Large intestine (tissue), 3 donors: ENCODE results near the gene PREPL. TPM values are rescaled to one million over a fixed set of nuclear protein-coding genes. Genes with fewer than 3 reads are reported as not detected.
A peak's percentile ranks its signal among the peaks of the same experiment; 100 is the strongest.

Experiments
- DNase-seq, 2 donors: peaks; one replicate each; pipeline versions ENCODE4 v3.0.0 to v3.0.0-alpha.2; 2013
- H3K27ac ChIP-seq: one replicate; pipeline ENCODE4 v1.5.1; 2013; ENCODE audit warnings: low read length
- H3K27me3 ChIP-seq: 2 replicates; pipeline ENCODE4 v1.6.1; 2013; ENCODE audit warnings: low read length; ENCODE audit not compliant: control insufficient read depth, insufficient read depth
- H3K36me3 ChIP-seq: 2 replicates; pipeline ENCODE4 v1.6.1; 2013; ENCODE audit warnings: low read length; ENCODE audit not compliant: control insufficient read depth, insufficient read depth
- H3K4me1 ChIP-seq: one replicate; pipeline ENCODE4 v1.6.1; 2013; ENCODE audit warnings: low read length; ENCODE audit not compliant: control insufficient read depth, insufficient read depth
- H3K4me3 ChIP-seq: one replicate; pipeline ENCODE4 v1.5.1; 2013; ENCODE audit warnings: low read length
- H3K9me3 ChIP-seq: one replicate; pipeline ENCODE4 v1.6.1; 2013; ENCODE audit warnings: mild to moderate bottlenecking, low read depth, low read length, moderate library complexity; ENCODE audit not compliant: control insufficient read depth
- WGBS: methylation state at CpG from one replicate; pipeline ENCODE4 v1.1.5; 2013; ENCODE audit warnings: low lambda C conversion rate; ENCODE audit not compliant: insufficient coverage; 5-methylcytosine and 5-hydroxymethylcytosine counted together
- polyA plus RNA-seq: library from polyadenylated mRNA; unstranded; fragments of 120-200 nt; gene quantifications from one replicate; pipeline ENCODE4 v1.2.1, GENCODE V29; 2013

PREPL gene
- polyA plus RNA-seq, 1 donor: 58.0 TPM

GRCh38 chr2:44351088-44351487 lies 10.2 kb downstream of the PREPL start:
- DNase-seq: no peak
- 83% methylated on average over 1 of the region's 4 CpGs for WGBS
- no peaks in the 10 kb centered on the region for H3K36me3 ChIP-seq
- no peaks in the 10 kb centered on the region for H3K9me3 ChIP-seq
- H3K27me3 ChIP-seq: no peaks in the 10 kb centered on the region
- H3K4me1 ChIP-seq: no peaks in the 10 kb centered on the region
- no peak overlapping the region for H3K4me3 ChIP-seq
- H3K27ac ChIP-seq: no peak overlapping the region

GRCh38 chr2:44349506-44349905 lies 11.8 kb downstream of the PREPL start:
- Histone ChIP-seq H3K27me3 (no peaks in the 10 kb centered on the region), H3K4me1 (no peaks in the 10 kb centered on the region), H3K27ac (no peak overlapping the region), H3K4me3 (no peak overlapping the region), H3K36me3 (no peaks in the 10 kb centered on the region), H3K9me3 (no peaks in the 10 kb centered on the region)
- no peak for DNase-seq
- 90% methylated on average over 2 of the region's 10 CpGs for WGBS

GRCh38 chr2:44348400-44348799 lies 12.9 kb downstream of the PREPL start:
- H3K27ac ChIP-seq: no peak overlapping the region
- no peaks in the 10 kb centered on the region for H3K27me3 ChIP-seq
- peaks cover 4% of the 10 kb centered on the region for H3K36me3 ChIP-seq
- WGBS: 80% methylated on average over 1 of the region's 2 CpGs
- no peaks in the 10 kb centered on the region for H3K9me3 ChIP-seq
- H3K4me1 ChIP-seq: no peaks in the 10 kb centered on the region
- H3K4me3 ChIP-seq: no peak overlapping the region
- DNase-seq: no peak

- Histone ChIP-seq H3K4me1 (no peaks in the 10 kb centered on the region), H3K9me3 (no peaks in the 10 kb centered on the region), H3K27me3 (no peaks in the 10 kb centered on the region), H3K27ac (no peak overlapping the region), H3K4me3 (no peak overlapping the region), H3K36me3 (peaks cover 6% of the 10 kb centered on the region)
- DNase-seq: no peak
- WGBS: 100% methylated on average over 1 of the region's 2 CpGs
These were observed 13.8 kb downstream of the PREPL start for GRCh38 chr2:44347526-44347925.

GRCh38 chr2:44342854-44343253 lies 18.4 kb downstream of the PREPL start:
- H3K27me3 ChIP-seq: no peaks in the 10 kb centered on the region
- peaks cover 24% of the 10 kb centered on the region for H3K36me3 ChIP-seq

GRCh38 chr2:44335806-44336538 lies 25.3 kb downstream of the PREPL start:
- no peak overlapping the region for H3K27ac ChIP-seq
- H3K9me3 ChIP-seq: no peaks in the 10 kb centered on the region
- H3K4me3 ChIP-seq: no peak overlapping the region
- no peaks in the 10 kb centered on the region for H3K27me3 ChIP-seq
- no peak for DNase-seq
- H3K36me3 ChIP-seq: peaks cover 48% of the 10 kb centered on the region
- WGBS: 93% methylated on average over 2 of the region's 2 CpGs
- H3K4me1 ChIP-seq: no peaks in the 10 kb centered on the region

More at GRCh38 chr2:44342854-44343253, 18.4 kb downstream of the PREPL start:
- no CpG with 5 or more reads among the region's 1 CpG for WGBS
- no peak overlapping the region for H3K4me3 ChIP-seq
- no peak overlapping the region for H3K27ac ChIP-seq
- DNase-seq: no peak
- H3K9me3 ChIP-seq: no peaks in the 10 kb centered on the region
- H3K4me1 ChIP-seq: no peaks in the 10 kb centered on the region

GRCh38 chr2:44333994-44334393 lies 27.3 kb downstream of the PREPL start:
- DNase-seq: peak in 1 of 2 donors; percentile 34
- Histone ChIP-seq H3K9me3 (no peaks in the 10 kb centered on the region), H3K27ac (no peak overlapping the region), H3K4me1 (no peaks in the 10 kb centered on the region), H3K27me3 (no peaks in the 10 kb centered on the region), H3K4me3 (no peak overlapping the region), H3K36me3 (peaks cover 45% of the 10 kb centered on the region)
- WGBS: no CpG with 5 or more reads among the region's 1 CpG

- Histone ChIP-seq H3K4me1 (no peaks in the 10 kb centered on the region), H3K36me3 (peaks cover 38% of the 10 kb centered on the region), H3K27ac (no peak overlapping the region), H3K9me3 (no peaks in the 10 kb centered on the region), H3K4me3 (no peak overlapping the region), H3K27me3 (no peaks in the 10 kb centered on the region)
- DNase-seq: no peak
- no CpG with 5 or more reads among the region's 1 CpG for WGBS
These were observed 30.5 kb downstream of the PREPL start for GRCh38 chr2:44330801-44331200.

GRCh38 chr2:44329343-44329742 lies 32.0 kb downstream of the PREPL start:
- Histone ChIP-seq H3K9me3 (no peaks in the 10 kb centered on the region), H3K27ac (no peak overlapping the region), H3K36me3 (peaks cover 44% of the 10 kb centered on the region), H3K4me1 (no peaks in the 10 kb centered on the region), H3K27me3 (no peaks in the 10 kb centered on the region), H3K4me3 (no peak overlapping the region)
- WGBS: no CpG with 5 or more reads among the region's 2 CpGs
- DNase-seq: no peak

- no CpG with 5 or more reads among the region's 2 CpGs for WGBS
- Histone ChIP-seq H3K36me3 (peaks cover 45% of the 10 kb centered on the region), H3K27me3 (no peaks in the 10 kb centered on the region)
These were observed 32.5 kb downstream of the PREPL start for GRCh38 chr2:44328750-44329149.

More at GRCh38 chr2:44328750-44329149, 32.5 kb downstream of the PREPL start:
- DNase-seq: no peak
- no peak overlapping the region for H3K4me3 ChIP-seq
- H3K9me3 ChIP-seq: no peaks in the 10 kb centered on the region
- no peak overlapping the region for H3K27ac ChIP-seq
- H3K4me1 ChIP-seq: no peaks in the 10 kb centered on the region
